DOHH2 (cell line): ENCODE data around the gene CPEB3.

Experiments
- H3F3A ChIP-seq: fragments of 200-600 bp; sonication (generic), shearing (Covaris generic); 2 replicates; pipeline ENCODE4 v1.6.0; 2016; ENCODE audit warnings: antibody characterized with exemption, mild to moderate bottlenecking; ENCODE audit not compliant: control insufficient read depth, insufficient read depth
- H3K27ac ChIP-seq: fragments of 200-600 bp; sonication (generic); 2 replicates; pipeline ENCODE4 v1.5.1; 2014; ENCODE audit warnings: low read depth, mild to moderate bottlenecking, low read length, moderate library complexity
- H3K27me3 ChIP-seq: fragments of 200-600 bp; sonication (generic); 2 replicates; pipeline ENCODE4 v1.6.1; 2014; ENCODE audit warnings: mild to moderate bottlenecking, low read length, mixed read lengths; ENCODE audit not compliant: control insufficient read depth
- H3K36me3 ChIP-seq: fragments of 200-600 bp; sonication (generic); 2 replicates; pipeline ENCODE4 v1.6.1; 2014; ENCODE audit warnings: mild to moderate bottlenecking, low read length, moderate library complexity, mixed read lengths; ENCODE audit not compliant: control insufficient read depth
- H3K4me1 ChIP-seq: fragments of 200-600 bp; sonication (generic); 2 replicates; pipeline ENCODE4 v1.6.1; 2014; ENCODE audit warnings: mild to moderate bottlenecking, low read length, mixed read lengths; ENCODE audit not compliant: control insufficient read depth
- H3K4me2 ChIP-seq: fragments of 200-600 bp; sonication (generic); 2 replicates; pipeline ENCODE4 v1.6.0; 2014; ENCODE audit warnings: mild to moderate bottlenecking, low read length, moderate library complexity
- H3K4me3 ChIP-seq: fragments of 200-600 bp; sonication (generic); 2 replicates; pipeline ENCODE4 v1.5.1; 2014; ENCODE audit warnings: mild to moderate bottlenecking, low read length, mixed read lengths
- H3K79me2 ChIP-seq: fragments of 200-600 bp; sonication (generic); 2 replicates; pipeline ENCODE4 v1.6.1; 2014; ENCODE audit warnings: mild to moderate bottlenecking, low read length, mixed read lengths; ENCODE audit not compliant: control insufficient read depth
- H3K9me2 ChIP-seq: fragments of 200-600 bp; sonication (generic); replicated peaks from 2 replicates; pipeline ENCODE4 v1.6.1; 2014; ENCODE audit warnings: mild to moderate bottlenecking, low read length, mixed read lengths; ENCODE audit not compliant: control insufficient read depth
- H3K9me3 ChIP-seq: fragments of 200-600 bp; sonication (generic); 2 replicates; pipeline ENCODE4 v1.6.1; 2014; ENCODE audit warnings: antibody characterized with exemption, low read length, mixed read lengths; ENCODE audit not compliant: control insufficient read depth, insufficient read depth
- H4K20me1 ChIP-seq: fragments of 200-600 bp; sonication (generic); 2 replicates; pipeline ENCODE4 v1.6.0; 2014; ENCODE audit warnings: low read depth, mild to moderate bottlenecking, antibody characterized with exemption, low read length, moderate library complexity; ENCODE audit not compliant: control insufficient read depth, insufficient read depth
- CTCF ChIP-seq: fragments of 200-600 bp; sonication (generic); IDR thresholded peaks from one replicate; pipeline ENCODE4 v1.5.1; 2014; ENCODE audit warnings: antibody characterized with exemption, mild to moderate bottlenecking, low read depth, low read length; ENCODE audit not compliant: poor library complexity, severe bottlenecking
- EZH2phosphoT487 ChIP-seq: fragments of 200-600 bp; sonication (generic); IDR thresholded peaks from 2 replicates; pipeline ENCODE4 v1.6.1; 2017; ENCODE audit warnings: borderline replicate concordance, mild to moderate bottlenecking, antibody characterized with exemption, low read length, moderate library complexity, mixed read lengths

The CPEB3 gene

GRCh38 chr10:92274071-92274470 is 16.8 kb downstream of the CPEB3 start:
- Histone ChIP-seq H3F3A (no peaks in the 10 kb centered on the region), H3K4me2 (no peak overlapping the region), H3K36me3 (no peaks in the 10 kb centered on the region), H3K9me2 (no peaks in the 10 kb centered on the region), H3K79me2 (no peaks in the 10 kb centered on the region), H3K4me1 (no peaks in the 10 kb centered on the region), H3K4me3 (no peak overlapping the region), H3K9me3 (no peaks in the 10 kb centered on the region), H4K20me1 (no peaks in the 10 kb centered on the region), H3K27me3 (no peaks in the 10 kb centered on the region), H3K27ac (no peak overlapping the region)
- TF ChIP-seq CTCF (no peak), EZH2phosphoT487 (no peak)

DNA sequence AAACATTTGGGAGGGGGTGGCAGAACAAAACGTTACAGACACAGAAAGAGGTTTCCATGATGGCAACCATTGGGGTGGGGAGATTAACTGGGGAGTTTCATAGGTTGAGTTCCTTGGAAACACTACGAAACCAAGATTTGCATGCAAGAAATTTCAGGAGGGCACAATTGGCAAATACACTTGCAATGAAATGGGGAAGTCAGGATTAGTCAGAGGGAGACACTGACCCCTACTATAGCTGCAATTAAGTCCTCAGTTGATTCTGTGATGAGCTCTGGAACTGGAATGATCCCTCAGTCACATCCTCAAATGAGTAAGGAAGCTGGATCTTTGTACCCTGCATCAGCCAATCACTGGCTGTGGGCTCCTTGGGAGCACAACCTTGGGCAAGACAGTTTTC is 22.1 kb downstream of the CPEB3 start:
- Histone ChIP-seq H4K20me1 (no peaks in the 10 kb centered on the region), H3K79me2 (no peaks in the 10 kb centered on the region), H3K4me3 (no peak overlapping the region), H3K4me2 (no peak overlapping the region), H3K9me3 (no peaks in the 10 kb centered on the region), H3F3A (no peaks in the 10 kb centered on the region), H3K36me3 (no peaks in the 10 kb centered on the region), H3K27ac (no peak overlapping the region), H3K4me1 (no peaks in the 10 kb centered on the region), H3K27me3 (no peaks in the 10 kb centered on the region; the same call in 1 of the 2 replicates), H3K9me2 (no peaks in the 10 kb centered on the region)
- no peak for TF ChIP-seq EZH2phosphoT487
- no peak for TF ChIP-seq CTCF

DNA sequence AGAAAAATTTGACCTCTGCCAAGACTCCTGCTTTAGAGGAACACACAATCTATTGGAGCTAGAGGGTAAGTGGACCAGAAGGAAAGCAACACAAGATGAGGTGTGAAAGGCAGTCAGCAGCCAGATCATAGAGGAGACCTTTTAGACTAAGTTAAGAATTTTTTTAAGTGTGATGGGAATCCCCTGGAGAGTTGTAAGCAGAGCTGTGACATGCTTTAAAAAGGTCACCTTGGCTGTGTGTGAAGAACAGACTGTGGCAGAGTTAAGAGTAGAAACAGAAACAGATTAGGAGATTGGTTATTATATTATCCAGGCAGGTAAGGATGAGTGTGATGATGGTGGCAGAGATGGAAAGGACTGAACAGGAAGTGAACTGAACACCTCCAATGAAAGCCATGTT is 23.5 kb downstream of the CPEB3 start:
- no peak for TF ChIP-seq CTCF
- TF ChIP-seq EZH2phosphoT487, result no peak
- Histone ChIP-seq H3K27ac (no peak overlapping the region), H3K36me3 (no peaks in the 10 kb centered on the region), H3K4me3 (no peak overlapping the region), H3K4me2 (no peak overlapping the region), H3F3A (no peaks in the 10 kb centered on the region), H3K9me2 (no peaks in the 10 kb centered on the region), H4K20me1 (no peaks in the 10 kb centered on the region), H3K4me1 (no peaks in the 10 kb centered on the region), H3K9me3 (no peaks in the 10 kb centered on the region), H3K79me2 (no peaks in the 10 kb centered on the region), H3K27me3 (no peaks in the 10 kb centered on the region; the same call in 1 of the 2 replicates)
